Smooth muscle cell (in vitro differentiated cells): ENCODE measurements around the gene HOXA6. TPM values are rescaled to one million over a fixed set of nuclear protein-coding genes. Genes with fewer than 3 reads are reported as not detected.
A peak's percentile ranks its signal among the peaks of the same experiment; 100 is the strongest.

Experiments used
- DNase-seq: peaks from one replicate; lab custom pipeline; 2025; ENCODE audit not compliant: unreplicated experiment; lab: John Stamatoyannopoulos, UW
- H2AFZ ChIP-seq: fragments of 200-600 bp; sonication (generic); 2 replicates; pipeline ENCODE4 v1.6.0; 2016; ENCODE audit warnings: antibody characterized with exemption, low read depth, mild to moderate bottlenecking
- H3F3A ChIP-seq: fragments of 200-600 bp; sonication (generic); 2 replicates; pipeline ENCODE4 v1.6.0; 2017; ENCODE audit warnings: antibody characterized with exemption, low read depth
- H3K27ac ChIP-seq: fragments of 200-600 bp; sonication (generic); 2 replicates; pipeline ENCODE4 v1.5.1; 2016; ENCODE audit warnings: low read depth, mild to moderate bottlenecking
- H3K27me3 ChIP-seq: fragments of 200-600 bp; sonication (generic); 2 replicates; pipeline ENCODE4 v1.6.1; 2016; ENCODE audit warnings: low read depth, mild to moderate bottlenecking
- H3K36me3 ChIP-seq: fragments of 200-600 bp; sonication (generic); 2 replicates; pipeline ENCODE4 v1.5.1; 2016; ENCODE audit warnings: low read depth
- H3K4me1 ChIP-seq: fragments of 200-600 bp; sonication (generic); 2 replicates; pipeline ENCODE4 v1.5.1; 2016; ENCODE audit warnings: low read depth
- H3K4me2 ChIP-seq: fragments of 200-600 bp; sonication (generic); 2 replicates; pipeline ENCODE4 v1.6.0; 2016; ENCODE audit warnings: mild to moderate bottlenecking
- H3K4me3 ChIP-seq: fragments of 200-600 bp; sonication (generic); 2 replicates; pipeline ENCODE4 v1.5.1; 2016; ENCODE audit warnings: mild to moderate bottlenecking
- H3K79me2 ChIP-seq: fragments of 200-600 bp; sonication (generic); 2 replicates; pipeline ENCODE4 v1.6.0; 2016; ENCODE audit warnings: low read depth, mild to moderate bottlenecking
- H3K9ac ChIP-seq: fragments of 200-600 bp; sonication (generic); 2 replicates; pipeline ENCODE4 v1.6.0; 2016; ENCODE audit warnings: low read depth
- H3K9me3 ChIP-seq: fragments of 200-600 bp; sonication (generic); replicated peaks from 2 replicates; pipeline ENCODE4 v1.5.1; 2016; ENCODE audit warnings: low read depth
- H4K20me1 ChIP-seq: fragments of 200-600 bp; sonication (generic); 2 replicates; pipeline ENCODE4 v1.6.0; 2016; ENCODE audit warnings: low read depth
- CTCF ChIP-seq: fragments of 200-600 bp; sonication (generic); IDR thresholded peaks from 2 replicates; pipeline ENCODE4 v1.5.1; 2017; ENCODE audit warnings: borderline replicate concordance, mild to moderate bottlenecking, antibody characterized with exemption; ENCODE audit not compliant: insufficient read depth, poor library complexity, severe bottlenecking
- WGBS: methylation state at CpG from one replicate; pipeline ENCODE4 v1.1.7; 2016; ENCODE audit warnings: low lambda C conversion rate; 5-methylcytosine and 5-hydroxymethylcytosine counted together
- polyA plus RNA-seq: library from polyadenylated mRNA; unstranded; fragments of >200 nt; fragmentation: Nextera tagmentation; extraction: Ambion mirVana; gene quantifications from 2 replicates; pipeline ENCODE4 v1.2.1, GENCODE V29; 2016
- total RNA-seq: library from RNA; depleted of rRNA; stranded (reverse); fragments of >200 nt; gene quantifications from 2 replicates; pipeline ENCODE4 v1.2.3, GENCODE V29; 2014

The HOXA6 gene
- total and polyA plus RNA-seq, 2 experiments from 2014 or later, result 0.56 to 0.58 TPM

- Histone ChIP-seq H3F3A (no peaks in the 10 kb centered on the region), H3K27ac (no peak overlapping the region), H2AFZ (no peak overlapping the region), H3K9ac (no peak overlapping the region), H3K4me3 (no peak overlapping the region), H3K36me3 (no peaks in the 10 kb centered on the region), H3K9me3 (no peaks in the 10 kb centered on the region), H3K4me2 (no peak overlapping the region), H3K79me2 (peaks cover 19% of the 10 kb centered on the region), H3K27me3 (peaks cover 69% of the 10 kb centered on the region), H4K20me1 (no peaks in the 10 kb centered on the region), H3K4me1 (peaks cover 3% of the 10 kb centered on the region)
- no peak for TF ChIP-seq CTCF
- WGBS, result 60% methylated on average over 35 of the region's 35 CpGs
- DNase-seq, result no peak
These were observed 11.1 kb upstream of the HOXA6 start for GRCh38 chr7:27158436-27159265.

- no peaks in the 10 kb centered on the region for H3F3A ChIP-seq
- peaks cover 11% of the 10 kb centered on the region for H3K79me2 ChIP-seq
- H3K27me3 ChIP-seq, result peaks cover 77% of the 10 kb centered on the region
- H4K20me1 ChIP-seq, result no peaks in the 10 kb centered on the region
- H3K4me2 ChIP-seq, result no peak overlapping the region
- no peak overlapping the region for H3K27ac ChIP-seq
- no peak overlapping the region for H2AFZ ChIP-seq
- H3K4me3 ChIP-seq, result no peak overlapping the region
- no peak for DNase-seq
- H3K4me1 ChIP-seq, result peaks cover 3% of the 10 kb centered on the region
- H3K9me3 ChIP-seq, result no peaks in the 10 kb centered on the region
- no peaks in the 10 kb centered on the region for H3K36me3 ChIP-seq
- TF ChIP-seq CTCF, result no peak
- no peak overlapping the region for H3K9ac ChIP-seq
- WGBS, result 46% methylated on average over 30 of the region's 30 CpGs
These were observed 10.3 kb upstream of the HOXA6 start for GRCh38 chr7:27157702-27158431.

GRCh38 chr7:27156916-27157701 lies 9.5 kb upstream of the HOXA6 start:
- H3K36me3 ChIP-seq, result no peaks in the 10 kb centered on the region
- no peak overlapping the region for H3K9ac ChIP-seq
- no peak for DNase-seq
- H2AFZ ChIP-seq, result no peak overlapping the region
- peaks cover 85% of the 10 kb centered on the region for H3K27me3 ChIP-seq
- H3K4me2 ChIP-seq, result peak overlapping the region; percentile 91
- TF ChIP-seq CTCF, result no peak
- H4K20me1 ChIP-seq, result no peaks in the 10 kb centered on the region
- H3K9me3 ChIP-seq, result no peaks in the 10 kb centered on the region
- peaks cover 3% of the 10 kb centered on the region for H3K79me2 ChIP-seq
- H3F3A ChIP-seq, result no peaks in the 10 kb centered on the region
- H3K4me3 ChIP-seq, result peak overlapping the region; percentile 51
- 47% methylated on average over 27 of the region's 30 CpGs for WGBS
- peaks cover 3% of the 10 kb centered on the region for H3K4me1 ChIP-seq
- H3K27ac ChIP-seq, result no peak overlapping the region
